Neuronal stem cell (in vitro differentiated cells): ENCODE data around the gene FERMT2.

Experiments
- DNase-seq: peaks from one replicate; pipeline ENCODE4 v3.0.0-alpha.2; 2013; ENCODE audit warnings: low spot score
- H2AFZ ChIP-seq: one replicate; pipeline ENCODE4 v1.6.1; 2013; ENCODE audit warnings: mild to moderate bottlenecking, low read length, inconsistent platforms
- H2AK5ac ChIP-seq: 2 replicates; pipeline ENCODE4 v1.6.1; 2013; ENCODE audit warnings: low read depth, mild to moderate bottlenecking, inconsistent platforms, low read length, moderate library complexity, mixed read lengths
- H2BK120ac ChIP-seq: 2 replicates; pipeline ENCODE4 v1.6.1; 2013; ENCODE audit warnings: low read depth, mild to moderate bottlenecking, inconsistent platforms, low read length, moderate library complexity, mixed read lengths
- H2BK12ac ChIP-seq: one replicate; pipeline ENCODE4 v1.6.1; 2013; ENCODE audit warnings: low read length, inconsistent platforms
- H2BK15ac ChIP-seq: 2 replicates; pipeline ENCODE4 v1.6.1; 2013; ENCODE audit warnings: mild to moderate bottlenecking, low read length, inconsistent platforms, mixed read lengths
- H2BK5ac ChIP-seq: one replicate; pipeline ENCODE4 v1.6.1; 2013; ENCODE audit warnings: inconsistent platforms, mild to moderate bottlenecking, low read length, moderate library complexity
- H3K14ac ChIP-seq: one replicate; pipeline ENCODE4 v1.6.1; 2013; ENCODE audit warnings: low read length, inconsistent platforms
- H3K18ac ChIP-seq: 2 replicates; pipeline ENCODE4 v1.6.1; 2013; ENCODE audit warnings: low read length, inconsistent platforms
- H3K23ac ChIP-seq: 2 replicates; pipeline ENCODE4 v1.6.1; 2013; ENCODE audit warnings: low read depth, mild to moderate bottlenecking, mixed read lengths, low read length, inconsistent platforms; ENCODE audit not compliant: poor library complexity
- H3K27ac ChIP-seq: replicated peaks from 3 replicates; pipeline ENCODE4 v1.5.1; 2013; ENCODE audit warnings: low read length, inconsistent platforms
- H3K27me3 ChIP-seq, 3 experiments: 2 replicates each; pipeline ENCODE4 v1.6.1; 2013; ENCODE audit warnings: low read length in 3 of 3, mild to moderate bottlenecking in 2 of 3, inconsistent platforms in 1 of 3, low read depth in 1 of 3, mixed read lengths in 1 of 3, moderate library complexity in 1 of 3; ENCODE audit not compliant: control insufficient read depth in 3 of 3, insufficient read depth in 3 of 3
- H3K36me3 ChIP-seq, 2 donors: replicated peaks in 1 of 2; 2 replicates each; pipeline ENCODE4 v1.6.1; 2013; ENCODE audit warnings: low read length in 2 of 2; ENCODE audit not compliant: control insufficient read depth in 2 of 2, insufficient read depth in 2 of 2
- H3K4ac ChIP-seq: 2 replicates; pipeline ENCODE4 v1.6.1; 2013; ENCODE audit warnings: inconsistent platforms, mild to moderate bottlenecking, low read length, moderate library complexity
- H3K4me1 ChIP-seq, 2 donors: 1 replicate in 1 of 2; 2 replicates in 1 of 2; pipeline ENCODE4 v1.6.1; 2013; ENCODE audit warnings: low read length in 2 of 2, low read depth in 1 of 2; ENCODE audit not compliant: control insufficient read depth in 2 of 2, insufficient read depth in 1 of 2
- H3K4me2 ChIP-seq: one replicate; pipeline ENCODE4 v1.6.1; 2013; ENCODE audit warnings: mild to moderate bottlenecking, low read length, inconsistent platforms; ENCODE audit not compliant: insufficient read depth, poor library complexity, severe bottlenecking
- H3K4me3 ChIP-seq, 2 donors: 2 replicates each; pipeline ENCODE4 v1.5.1; 2013; ENCODE audit warnings: low read length in 2 of 2, mild to moderate bottlenecking in 2 of 2, inconsistent platforms in 1 of 2, moderate library complexity in 1 of 2
- H3K79me1 ChIP-seq: one replicate; pipeline ENCODE4 v1.6.1; 2013; ENCODE audit warnings: low read depth, mild to moderate bottlenecking, inconsistent platforms, low read length, moderate library complexity
- H3K9ac ChIP-seq: one replicate; pipeline ENCODE4 v1.6.1; 2013; ENCODE audit warnings: mild to moderate bottlenecking, low read depth, low read length, inconsistent platforms; ENCODE audit not compliant: poor library complexity
- H3K9me3 ChIP-seq, 2 donors: replicated peaks in 1 of 2; 2 replicates each; pipeline versions ENCODE3 to v1.6.1; 2013; ENCODE audit warnings: low read length in 2 of 2, mild to moderate bottlenecking in 2 of 2, inconsistent platforms in 1 of 2, low read depth in 1 of 2, mixed read lengths in 1 of 2, moderate library complexity in 1 of 2; ENCODE audit not compliant: control insufficient read depth in 2 of 2, insufficient read depth in 1 of 2
- H4K8ac ChIP-seq: one replicate; pipeline ENCODE4 v1.6.1; 2013; ENCODE audit warnings: low read depth, mild to moderate bottlenecking, inconsistent platforms, low read length, moderate library complexity
- H4K91ac ChIP-seq: one replicate; pipeline ENCODE4 v1.6.1; 2013; ENCODE audit warnings: low read length, low read depth, mild to moderate bottlenecking, inconsistent platforms; ENCODE audit not compliant: poor library complexity
- WGBS, 2 donors: extraction: QIAGEN DNeasy Blood & Tissue Kit; methylation state at CpG; one replicate each; pipeline ENCODE4 v1.1.7; 2013; ENCODE audit warnings: missing lambda C conversion rate in 2 of 2, mixed read lengths in 1 of 2; ENCODE audit not compliant: insufficient read length in 2 of 2, insufficient replicate concordance in 1 of 2; ENCODE audit errors: extremely low coverage in 2 of 2; 5-methylcytosine and 5-hydroxymethylcytosine counted together

The FERMT2 gene

GRCh38 chr14:52834440-52834842 is 116.4 kb downstream of the FERMT2 start:
- H3K4ac ChIP-seq, result no peak overlapping the region
- H3K9me3 ChIP-seq, result no peaks in the 10 kb centered on the region
- H3K27me3 ChIP-seq, result no peaks in the 10 kb centered on the region
- H2BK5ac ChIP-seq, result no peak overlapping the region
- no peak overlapping the region for H2AK5ac ChIP-seq
- H2BK120ac ChIP-seq, result no peak overlapping the region
- H2BK12ac ChIP-seq, result no peak overlapping the region
- H3K4me1 ChIP-seq, result peaks cover 0 to 12% of the 10 kb centered on the region in 2 donors
- H4K8ac ChIP-seq, result no peak overlapping the region
- H3K4me2 ChIP-seq, result no peak overlapping the region
- no peak overlapping the region for H4K91ac ChIP-seq
- H3K27ac ChIP-seq, result no peak overlapping the region
- WGBS, 2 donors, result no CpG with 5 or more reads among the region's 1 CpG
- no peak overlapping the region for H3K14ac ChIP-seq
- H3K9ac ChIP-seq, result no peak overlapping the region
- no peak overlapping the region for H3K23ac ChIP-seq
- H2BK15ac ChIP-seq, result no peak overlapping the region
- H3K4me3 ChIP-seq, result no peak overlapping the region
- no peak for DNase-seq
- H3K36me3 ChIP-seq, result no peaks in the 10 kb centered on the region
- no peaks in the 10 kb centered on the region for H3K79me1 ChIP-seq
- no peak overlapping the region for H2AFZ ChIP-seq
- no peak overlapping the region for H3K18ac ChIP-seq

DNA sequence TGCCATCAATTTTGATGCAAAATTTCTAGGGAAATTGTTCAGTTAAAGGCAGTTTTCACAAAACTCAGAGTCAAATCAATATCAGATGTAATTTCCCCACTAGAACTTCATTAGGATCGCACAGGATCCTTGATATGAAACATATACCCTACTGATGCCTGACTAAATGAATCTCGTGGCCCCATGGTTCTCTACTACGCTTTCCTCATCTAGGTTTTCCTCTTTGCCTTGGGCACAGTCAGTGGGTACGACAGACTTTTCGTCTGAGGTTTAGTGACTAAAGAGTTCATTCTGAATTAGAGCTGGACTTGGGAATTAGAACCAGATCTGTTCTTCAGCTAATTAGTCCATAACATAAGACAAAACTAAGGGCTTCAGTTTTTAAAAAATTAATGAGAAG is 117.0 kb downstream of the FERMT2 start:
- H3K18ac ChIP-seq, result no peak overlapping the region

GRCh38 chr14:52829527-52830185 is 121.2 kb downstream of the FERMT2 start:
- Histone ChIP-seq H3K18ac (no peak overlapping the region), H3K36me3 (no peaks in the 10 kb centered on the region), H3K4me3 (no peak overlapping the region), H4K91ac (no peak overlapping the region), H2BK120ac (no peak overlapping the region), H4K8ac (no peak overlapping the region), H2BK15ac (no peak overlapping the region), H3K23ac (no peak overlapping the region), H2BK5ac (no peak overlapping the region), H3K4me2 (no peak overlapping the region), H3K27ac (no peak overlapping the region), H3K9ac (no peak overlapping the region), H3K14ac (no peak overlapping the region), H2AK5ac (no peak overlapping the region), H2BK12ac (no peak overlapping the region), H3K79me1 (no peaks in the 10 kb centered on the region), H3K9me3 (no peaks in the 10 kb centered on the region), H3K27me3 (no peaks in the 10 kb centered on the region), H3K4ac (no peak overlapping the region), H3K4me1 (peaks cover 0 to 11% of the 10 kb centered on the region in 2 donors), H2AFZ (peak overlapping the region; percentile 6)
- DNase-seq, result no peak
- no CpG with 5 or more reads among the region's 7 CpGs for WGBS, 2 donors

More for the DNA sequence above, 117.0 kb downstream of the FERMT2 start:
- H2BK12ac ChIP-seq, result no peak overlapping the region
- no peak overlapping the region for H3K14ac ChIP-seq
- no peak overlapping the region for H2BK120ac ChIP-seq
- no peak overlapping the region for H2AFZ ChIP-seq
- H3K4ac ChIP-seq, result no peak overlapping the region
- H4K91ac ChIP-seq, result no peak overlapping the region
- H3K79me1 ChIP-seq, result no peaks in the 10 kb centered on the region
- H3K4me3 ChIP-seq, result no peak overlapping the region
- no peaks in the 10 kb centered on the region for H3K27me3 ChIP-seq
- H3K4me2 ChIP-seq, result no peak overlapping the region
- no peak for DNase-seq
- peaks cover 0 to 12% of the 10 kb centered on the region in 2 donors for H3K4me1 ChIP-seq
- H4K8ac ChIP-seq, result no peak overlapping the region
- no peak overlapping the region for H2BK15ac ChIP-seq
- WGBS, 2 donors, result no CpG with 5 or more reads among the region's 5 CpGs
- H3K9me3 ChIP-seq, result no peaks in the 10 kb centered on the region
- no peak overlapping the region for H2BK5ac ChIP-seq
- H3K23ac ChIP-seq, result no peak overlapping the region
- H2AK5ac ChIP-seq, result no peak overlapping the region
- H3K36me3 ChIP-seq, result no peaks in the 10 kb centered on the region
- no peak overlapping the region for H3K27ac ChIP-seq
- H3K9ac ChIP-seq, result no peak overlapping the region

DNA sequence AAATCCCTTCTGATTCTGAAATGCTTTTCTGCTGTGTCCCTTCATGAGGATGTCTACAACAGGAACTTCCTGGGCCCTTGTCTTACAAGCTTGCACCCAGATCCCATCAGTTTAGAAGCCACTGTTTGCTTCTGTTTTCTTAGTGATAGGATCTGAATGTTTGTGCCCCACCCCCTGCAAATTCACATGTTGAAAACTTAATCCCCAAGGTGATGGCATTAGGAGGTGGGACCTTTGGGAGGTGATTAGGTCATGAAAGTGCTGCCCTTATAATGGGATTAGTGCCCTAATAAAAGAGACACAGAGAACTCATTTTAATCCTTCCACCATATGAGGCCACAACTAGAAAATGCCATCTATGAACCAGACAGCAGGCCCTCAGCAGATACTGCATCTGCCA is 123.4 kb downstream of the FERMT2 start:
- H4K91ac ChIP-seq, result no peak overlapping the region
- H2AK5ac ChIP-seq, result no peak overlapping the region
- no peak for DNase-seq
- no peaks in the 10 kb centered on the region for H3K27me3 ChIP-seq
- H2BK120ac ChIP-seq, result no peak overlapping the region
- H3K23ac ChIP-seq, result no peak overlapping the region
- no peaks in the 10 kb centered on the region for H3K36me3 ChIP-seq
- no peak overlapping the region for H3K4me2 ChIP-seq
- H4K8ac ChIP-seq, result no peak overlapping the region
- H3K4me1 ChIP-seq, result peaks cover 0 to 11% of the 10 kb centered on the region in 2 donors
- H2BK5ac ChIP-seq, result no peak overlapping the region
- H3K4ac ChIP-seq, result no peak overlapping the region
- no peak overlapping the region for H2AFZ ChIP-seq
- H2BK15ac ChIP-seq, result no peak overlapping the region
- no peaks in the 10 kb centered on the region for H3K79me1 ChIP-seq
- no peak overlapping the region for H3K27ac ChIP-seq
- no peak overlapping the region for H3K9ac ChIP-seq
- no peaks in the 10 kb centered on the region for H3K9me3 ChIP-seq
- H3K4me3 ChIP-seq, result no peak overlapping the region
- no peak overlapping the region for H3K18ac ChIP-seq
- H2BK12ac ChIP-seq, result no peak overlapping the region
- H3K14ac ChIP-seq, result no peak overlapping the region
